ENCODE measurements around the gene RHBDD2.
A peak's percentile ranks its signal among the peaks of the same experiment; 100 is the strongest.
"Not testable (repeated sequence)": the region's sequence is repeated elsewhere in the genome, so short reads cannot be mapped to it uniquely, and the experiment has no call there.

RHBDD2 gene

DNA sequence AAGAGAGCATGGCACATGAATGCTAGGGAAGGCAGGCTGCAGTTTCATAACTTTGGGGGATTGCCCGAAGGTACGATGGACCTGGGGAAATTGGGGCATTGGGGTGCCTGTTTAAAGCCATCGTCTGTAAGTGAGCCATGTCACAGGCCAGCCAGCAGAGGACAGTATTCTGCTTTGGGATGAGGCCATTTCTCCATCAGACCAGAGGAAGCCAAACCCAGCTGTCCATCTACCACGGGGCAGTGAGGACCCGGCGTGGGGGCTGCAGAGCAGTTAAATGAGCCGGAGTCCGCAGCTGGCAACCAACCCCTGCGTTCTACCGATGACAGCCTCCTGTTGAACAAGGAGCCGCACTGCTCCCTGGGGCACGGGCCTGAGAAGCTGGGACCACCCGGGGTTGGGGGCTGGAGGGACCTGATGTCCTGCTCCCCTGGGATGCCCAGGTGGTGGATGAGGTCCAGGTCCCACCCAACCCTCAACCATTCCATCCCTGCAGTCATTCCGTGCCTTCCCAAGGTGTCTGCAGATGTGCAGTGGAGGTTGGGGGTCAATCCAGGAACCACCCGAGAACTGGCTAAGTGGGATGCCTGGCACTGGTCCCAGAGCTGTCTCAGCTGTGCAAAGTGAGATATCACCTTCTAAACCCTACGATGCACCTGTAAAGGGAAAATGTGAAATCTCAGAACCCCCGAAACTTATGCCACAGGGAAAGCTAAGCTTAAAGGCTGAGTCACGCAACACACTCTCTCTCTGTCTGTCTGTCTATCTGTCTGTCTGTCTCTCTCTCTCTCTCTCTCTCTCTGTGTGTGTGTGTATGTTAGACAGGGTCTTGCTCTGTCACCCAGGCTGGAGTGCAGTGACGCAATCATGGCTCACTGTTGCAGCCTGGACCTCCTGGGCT is 12.1 kb upstream of the RHBDD2 start:
- peak; percentile 65 for DNase-seq (ENCODE audit: low spot score)

- DNase-seq (ENCODE audit: low spot score) = no peak
Measured at GRCh38 chr7:75867390-75867717, 11.5 kb upstream of the RHBDD2 start.

GRCh38 chr7:75868153-75868552 is 10.7 kb upstream of the RHBDD2 start:
- DNase-seq (ENCODE audit: low spot score) = no peak

GRCh38 chr7:75869776-75870379 is 9.0 kb upstream of the RHBDD2 start:
- DNase-seq (ENCODE audit: low spot score) = peak; percentile 20

DNA sequence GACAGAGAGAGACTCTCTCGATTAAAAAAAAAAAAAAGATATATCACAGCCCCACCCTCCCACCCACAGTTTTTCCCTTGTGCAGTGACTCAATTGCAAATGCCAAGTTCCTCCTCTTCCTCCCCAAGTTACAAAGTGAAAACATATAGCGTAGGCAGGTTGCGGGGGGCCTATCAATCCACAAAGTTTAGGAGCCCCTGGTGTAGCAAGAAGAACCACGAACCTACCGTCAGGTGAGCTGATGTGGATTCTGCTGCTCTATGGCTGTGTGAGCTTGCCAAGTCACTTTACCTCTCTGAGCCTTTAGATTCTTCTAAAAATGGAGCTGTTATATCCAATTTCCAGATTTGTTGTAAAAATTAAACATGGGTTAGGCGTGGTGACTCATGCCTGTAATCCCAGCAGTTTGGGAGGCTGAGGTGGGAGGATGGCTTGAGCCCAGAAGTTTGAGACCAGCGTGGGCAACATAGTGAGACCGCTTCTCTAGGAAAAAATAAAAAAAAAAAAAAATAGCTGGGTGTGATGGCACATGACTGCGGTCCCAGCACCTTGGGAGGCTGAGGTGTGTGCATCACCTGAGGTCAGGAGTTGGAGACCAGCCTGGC is 8.2 kb upstream of the RHBDD2 start:
- DNase-seq (ENCODE audit: low spot score) = no peak

DNA sequence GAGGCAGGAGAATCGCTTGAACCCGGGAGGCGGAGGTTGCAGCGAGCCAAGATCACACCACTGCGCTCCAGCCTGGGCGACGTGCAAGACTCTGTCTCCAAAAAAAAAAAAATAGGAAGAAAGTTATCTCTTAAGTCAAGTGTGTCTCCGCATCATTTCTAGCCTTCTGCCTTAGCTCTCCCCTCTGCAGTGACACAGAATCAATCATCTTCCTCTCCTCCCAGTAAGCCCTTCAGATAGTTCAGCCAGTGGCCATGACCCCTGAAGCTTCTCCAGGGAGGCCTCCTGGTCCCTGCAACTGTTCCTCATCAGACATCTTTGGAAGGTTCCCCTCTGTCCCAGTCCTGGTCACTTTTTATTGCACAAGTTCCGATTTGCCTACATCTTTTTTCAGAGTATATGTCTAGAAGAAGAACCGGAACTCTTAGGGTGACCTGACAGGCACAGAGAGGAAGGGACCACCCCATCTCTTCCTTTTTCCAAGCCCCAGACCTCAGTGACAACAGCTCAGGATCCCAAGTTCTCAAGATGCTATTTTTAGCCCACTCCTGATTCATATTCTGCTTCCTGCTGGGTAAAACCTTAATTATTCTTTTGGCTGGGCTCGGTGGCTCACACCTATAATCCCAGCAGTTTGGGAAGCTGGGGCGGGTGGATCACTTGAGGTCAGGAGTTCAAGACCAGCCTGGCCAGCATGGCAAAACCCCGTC is 6.6 kb upstream of the RHBDD2 start:
- no peak for DNase-seq (ENCODE audit: low spot score)

DNA sequence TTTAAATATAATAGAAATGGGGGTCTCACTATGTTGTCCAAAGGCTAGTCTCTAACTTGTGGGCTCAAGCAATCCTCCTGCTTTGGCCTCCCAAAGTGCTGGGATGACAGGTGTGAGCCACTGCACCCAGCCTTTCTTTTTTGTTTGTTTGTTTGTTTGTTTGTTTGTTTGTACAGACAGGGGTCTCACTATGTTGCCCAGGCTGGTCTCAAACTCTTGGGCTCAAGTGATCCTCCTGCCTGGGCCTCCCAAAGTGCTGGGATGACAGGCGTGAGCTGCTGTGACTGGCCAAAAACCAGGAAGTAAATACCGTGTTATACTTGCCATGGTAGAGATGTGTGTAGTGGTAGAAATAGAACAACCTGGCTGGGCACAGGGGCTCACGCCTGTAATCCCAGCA is 4.7 kb upstream of the RHBDD2 start:
- DNase-seq (ENCODE audit: low spot score) = not testable (repeated sequence)

- DNase-seq (ENCODE audit: low spot score) = peak; percentile 47
Measured at GRCh38 chr7:75875113-75876080, 3.4 kb upstream of the RHBDD2 start.

DNA sequence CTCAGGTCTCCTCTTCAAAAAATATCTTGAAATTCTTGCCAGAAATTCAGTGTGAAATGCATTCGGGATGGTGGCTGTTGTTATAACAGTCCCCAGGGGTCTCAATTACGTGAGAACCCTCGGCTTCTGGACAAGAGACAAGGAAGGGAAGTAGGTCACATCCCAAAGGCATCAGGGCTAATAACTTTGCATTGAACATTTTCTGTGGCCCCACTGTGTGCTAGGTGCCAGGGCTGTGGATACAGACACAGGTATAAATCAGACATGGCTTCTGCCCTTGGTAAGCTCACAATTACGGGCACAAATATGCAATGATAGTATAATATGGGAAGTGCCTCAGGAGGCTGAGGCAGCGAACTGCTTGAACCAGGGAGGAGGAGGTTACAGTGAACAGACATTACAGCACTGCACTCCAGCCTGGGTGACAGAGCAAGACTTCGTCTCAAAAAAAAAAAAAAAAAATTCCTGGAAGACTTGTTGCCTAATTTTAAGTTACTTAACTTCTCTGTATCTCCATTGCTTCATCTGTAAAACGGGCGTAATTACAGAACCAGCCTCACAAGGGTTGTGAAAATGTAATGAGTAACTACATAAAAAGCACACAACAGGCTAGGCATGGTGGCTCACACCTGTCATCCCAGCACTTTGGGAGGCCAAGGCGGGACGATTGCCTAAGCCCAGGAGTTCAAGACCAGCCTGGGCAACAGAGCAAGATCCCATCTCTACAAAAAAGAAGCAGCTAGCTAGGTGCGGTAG is 2.5 kb upstream of the RHBDD2 start:
- no peak for DNase-seq (ENCODE audit: low spot score)

GRCh38 chr7:75878312-75878768 is 494 bp upstream of the RHBDD2 start:
- DNase-seq (ENCODE audit: low spot score) = no peak

- DNase-seq (ENCODE audit: low spot score) = peak; percentile 10
Measured at GRCh38 chr7:75879771-75880184, 944 bp downstream of the RHBDD2 start.

DNA sequence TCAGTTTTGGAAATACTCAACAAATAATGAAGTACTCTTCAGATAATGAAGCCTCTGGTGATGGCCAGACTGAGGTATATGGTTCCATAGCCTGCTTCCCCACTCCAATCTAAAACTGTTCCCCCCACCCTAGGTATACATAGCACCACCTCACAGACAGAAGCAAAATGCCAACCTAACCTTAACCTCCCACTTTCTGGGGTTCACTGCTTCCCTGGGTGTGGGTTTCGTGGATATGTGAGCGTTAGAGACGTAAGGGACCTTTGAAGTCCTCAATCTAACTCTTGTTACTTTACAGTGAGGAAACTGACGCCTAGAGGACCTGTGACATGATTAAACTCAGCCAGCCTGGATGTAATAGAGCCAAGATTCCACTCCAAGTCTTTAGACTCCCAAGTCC is 1.4 kb downstream of the RHBDD2 start:
- DNase-seq (ENCODE audit: low spot score) = no peak

DNA sequence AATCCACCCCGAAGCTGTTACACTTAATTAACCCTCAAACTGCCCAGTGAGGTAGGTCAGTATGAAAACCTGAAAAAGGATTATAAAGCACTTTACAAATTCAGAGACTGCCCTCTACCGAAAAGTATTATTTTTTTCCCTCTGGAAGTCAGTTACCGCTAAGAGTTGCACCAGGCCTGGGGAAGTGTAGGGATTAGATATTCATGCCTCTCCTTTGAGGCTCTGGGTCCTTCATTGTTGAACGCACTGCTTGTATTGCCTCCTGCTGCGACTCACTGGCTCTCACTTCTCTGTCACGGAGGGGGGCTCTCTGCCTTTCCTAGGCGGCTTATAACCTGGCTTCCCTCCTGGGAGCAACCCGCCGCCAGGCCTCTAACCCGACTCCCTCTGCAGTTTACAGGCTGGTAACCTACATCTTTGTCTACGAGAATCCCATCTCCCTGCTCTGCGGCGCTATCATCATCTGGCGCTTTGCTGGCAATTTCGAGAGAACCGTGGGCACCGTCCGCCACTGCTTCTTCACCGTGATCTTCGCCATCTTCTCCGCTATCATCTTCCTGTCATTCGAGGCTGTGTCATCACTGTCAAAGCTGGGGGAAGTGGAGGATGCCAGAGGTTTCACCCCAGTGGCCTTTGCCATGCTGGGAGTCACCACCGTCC is 2.7 kb downstream of the RHBDD2 start:
- no peak for DNase-seq (ENCODE audit: low spot score)

DNA sequence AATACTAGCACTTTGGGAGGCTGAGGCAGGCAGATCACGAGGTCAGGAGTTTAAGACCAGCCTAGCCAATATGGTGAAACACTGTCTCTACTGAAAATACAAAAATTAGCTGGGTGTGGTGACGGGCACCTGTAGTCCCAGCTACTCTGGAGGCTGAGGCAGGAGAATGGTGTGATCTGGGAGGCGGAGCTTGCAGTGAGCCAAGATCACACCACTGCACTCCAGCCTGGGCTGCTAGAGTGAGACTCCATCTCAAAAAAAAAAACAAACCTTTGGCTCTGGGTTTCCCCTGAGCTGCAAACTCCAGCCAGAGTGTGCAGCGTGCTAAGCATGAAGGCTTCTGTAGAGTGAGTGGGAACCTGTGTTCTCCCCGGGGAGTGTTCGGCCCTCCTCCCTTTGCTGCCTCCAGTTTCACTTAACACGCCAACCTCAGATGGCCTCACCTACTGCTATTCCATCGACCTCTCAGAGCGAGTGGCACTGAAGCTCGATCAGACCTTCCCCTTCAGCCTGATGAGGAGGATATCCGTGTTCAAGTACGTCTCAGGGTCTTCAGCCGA is 4.5 kb downstream of the RHBDD2 start:
- DNase-seq (ENCODE audit: low spot score) = not testable (repeated sequence)

- DNase-seq (ENCODE audit: low spot score) = no peak
Measured at GRCh38 chr7:75884476-75884875, 5.6 kb downstream of the RHBDD2 start.

DNA sequence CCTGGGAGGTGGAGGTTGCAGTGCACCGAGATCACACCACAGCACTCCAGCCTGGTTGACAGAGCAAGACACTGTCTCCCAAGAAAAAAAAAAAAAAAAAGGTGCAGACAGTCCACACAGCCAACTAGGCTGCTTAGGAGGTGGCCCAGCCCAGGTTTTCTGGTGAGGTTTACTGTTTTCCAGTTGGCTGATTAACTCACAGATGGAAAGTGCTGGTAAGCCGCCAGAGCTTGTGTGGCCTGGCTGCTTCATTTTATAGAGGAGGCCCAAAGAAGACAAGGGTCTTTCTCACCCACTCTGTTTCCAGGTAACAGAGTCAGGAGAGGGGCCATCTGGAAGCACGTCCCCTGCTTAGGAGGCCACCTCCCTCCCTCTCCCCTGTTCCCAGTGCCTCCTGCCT is 6.2 kb downstream of the RHBDD2 start:
- DNase-seq (ENCODE audit: low spot score) = peak; percentile 23

- no peak for DNase-seq (ENCODE audit: low spot score)
Measured at GRCh38 chr7:75887669-75888369, 9.0 kb downstream of the RHBDD2 start.

DNA sequence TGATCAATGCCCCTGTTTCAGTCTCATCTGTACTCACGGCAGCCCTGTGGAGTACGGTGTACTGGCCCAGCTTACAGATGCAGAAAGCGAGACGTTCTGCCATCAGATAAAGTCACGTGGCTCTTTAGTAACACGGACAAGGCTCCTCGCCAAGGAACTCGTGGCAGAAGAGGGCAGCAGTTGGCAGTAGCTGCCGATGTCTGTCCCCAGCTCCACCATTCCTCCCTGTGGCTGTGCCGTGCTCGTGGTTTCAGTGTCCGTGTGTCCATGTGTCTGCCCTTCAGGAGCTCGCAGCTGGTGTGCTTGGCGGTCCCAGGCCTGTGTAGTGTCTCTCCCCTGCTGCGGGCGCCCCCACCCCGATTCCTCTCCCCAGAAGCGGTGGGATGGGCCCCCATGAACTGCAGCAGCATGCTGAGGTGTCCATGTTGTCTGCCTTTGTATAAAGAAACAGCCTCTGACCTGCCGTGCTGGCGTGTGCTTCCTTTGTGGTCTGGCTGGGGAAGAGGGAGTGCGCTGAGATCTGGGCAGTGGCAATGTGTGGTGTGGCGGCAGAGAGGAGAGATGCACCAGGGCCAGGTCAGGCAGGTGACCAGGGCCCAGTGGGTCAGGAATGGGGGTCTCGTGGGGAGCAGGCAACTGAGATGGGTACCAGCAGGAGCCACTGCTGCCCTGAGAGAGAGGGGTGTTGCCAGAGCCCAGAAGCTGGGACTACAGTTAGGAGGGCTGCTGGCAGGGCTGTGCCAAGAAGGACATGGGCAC is 9.8 kb downstream of the RHBDD2 start:
- no peak for DNase-seq (ENCODE audit: low spot score)

Data from kidney tubule cell (primary cell).